Left renal pelvis (tissue), 4 donors: ENCODE results near the gene NLRP6. TPM values are rescaled to one million over a fixed set of nuclear protein-coding genes. Genes with fewer than 3 reads are reported as not detected.
"Not testable (repeated sequence)": the region's sequence is repeated elsewhere in the genome, so short reads cannot be mapped to it uniquely, and the experiment has no call there.

ENCODE experiments used
- DNase-seq, 4 donors: peaks; one replicate each; pipeline ENCODE4 v3.0.0-alpha.2; 2013; ENCODE audit warnings: low read depth in 4 of 4, low spot score in 3 of 4
- polyA plus RNA-seq, 4 donors: library from polyadenylated mRNA; unstranded; fragments of 120-200 nt; gene quantifications; one replicate each; pipeline ENCODE4 v1.2.1, GENCODE V29; 2013; ENCODE audit not compliant: insufficient read length in 4 of 4

NLRP6 gene
- polyA plus RNA-seq, 4 donors = 0.04 to 0.50 (median 0.22) TPM

GRCh38 chr11:317668-318404 lies 39.6 kb downstream of the NLRP6 start:
- DNase-seq = not testable (repeated sequence)

GRCh38 chr11:318405-319120 lies 40.4 kb downstream of the NLRP6 start:
- not testable (repeated sequence) for DNase-seq

GRCh38 chr11:319121-319887 lies 41.1 kb downstream of the NLRP6 start:
- DNase-seq = not testable (repeated sequence)

GRCh38 chr11:319888-320273 lies 41.7 kb downstream of the NLRP6 start:
- not testable (repeated sequence) for DNase-seq

GRCh38 chr11:324156-324555 lies 45.9 kb downstream of the NLRP6 start:
- no peak for DNase-seq

- not testable (repeated sequence) for DNase-seq
Observed at GRCh38 chr11:324593-325517, 46.6 kb downstream of the NLRP6 start.

- DNase-seq = no peak
Observed at GRCh38 chr11:325796-326591, 47.8 kb downstream of the NLRP6 start.

- DNase-seq = no peak
Observed at GRCh38 chr11:326592-326841, 48.3 kb downstream of the NLRP6 start.

GRCh38 chr11:326842-327580 lies 48.8 kb downstream of the NLRP6 start:
- no peak for DNase-seq

- DNase-seq = no peak
Observed at GRCh38 chr11:327581-327923, 49.3 kb downstream of the NLRP6 start.

GRCh38 chr11:328012-328411 lies 49.8 kb downstream of the NLRP6 start:
- DNase-seq = no peak

- not testable (repeated sequence) for DNase-seq
Observed at GRCh38 chr11:328516-329100, 50.4 kb downstream of the NLRP6 start.

GRCh38 chr11:329886-330253 lies 51.7 kb downstream of the NLRP6 start:
- DNase-seq = no peak

- DNase-seq = no peak
Observed at GRCh38 chr11:330307-330693, 52.1 kb downstream of the NLRP6 start.

GRCh38 chr11:330694-331357 lies 52.6 kb downstream of the NLRP6 start:
- DNase-seq = no peak

GRCh38 chr11:331358-332060 lies 53.3 kb downstream of the NLRP6 start:
- no peak for DNase-seq

GRCh38 chr11:332651-333480 lies 54.7 kb downstream of the NLRP6 start:
- DNase-seq = no peak
